ENCODE results near the gene XXYLT1. TPM values are rescaled to one million over a fixed set of nuclear protein-coding genes. Genes with fewer than 3 reads are reported as not detected.

XXYLT1 gene
- total RNA-seq, 1 donor from 2014 or later, result 22.3 TPM

DNA sequence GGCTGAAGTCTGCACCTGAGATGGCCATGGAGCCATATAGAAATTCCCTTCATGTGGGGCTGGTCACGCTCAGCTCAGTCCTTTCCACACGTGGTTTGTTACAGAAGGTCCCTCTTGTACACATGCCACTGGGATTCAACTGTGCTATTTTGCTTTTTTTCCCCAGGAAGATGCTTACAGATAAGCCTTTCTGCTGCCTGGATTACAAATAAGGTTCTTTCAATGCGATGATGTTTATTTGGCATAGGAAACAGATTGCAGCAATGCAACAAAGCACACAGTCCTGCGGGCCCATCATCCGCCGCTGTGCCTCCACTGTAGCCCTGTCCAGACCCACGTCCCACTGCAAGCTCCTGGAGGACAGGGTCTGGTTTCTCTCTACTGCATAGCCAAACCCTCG is 124.8 kb downstream of the XXYLT1 start:
- TF ChIP-seq, protein P1, sequence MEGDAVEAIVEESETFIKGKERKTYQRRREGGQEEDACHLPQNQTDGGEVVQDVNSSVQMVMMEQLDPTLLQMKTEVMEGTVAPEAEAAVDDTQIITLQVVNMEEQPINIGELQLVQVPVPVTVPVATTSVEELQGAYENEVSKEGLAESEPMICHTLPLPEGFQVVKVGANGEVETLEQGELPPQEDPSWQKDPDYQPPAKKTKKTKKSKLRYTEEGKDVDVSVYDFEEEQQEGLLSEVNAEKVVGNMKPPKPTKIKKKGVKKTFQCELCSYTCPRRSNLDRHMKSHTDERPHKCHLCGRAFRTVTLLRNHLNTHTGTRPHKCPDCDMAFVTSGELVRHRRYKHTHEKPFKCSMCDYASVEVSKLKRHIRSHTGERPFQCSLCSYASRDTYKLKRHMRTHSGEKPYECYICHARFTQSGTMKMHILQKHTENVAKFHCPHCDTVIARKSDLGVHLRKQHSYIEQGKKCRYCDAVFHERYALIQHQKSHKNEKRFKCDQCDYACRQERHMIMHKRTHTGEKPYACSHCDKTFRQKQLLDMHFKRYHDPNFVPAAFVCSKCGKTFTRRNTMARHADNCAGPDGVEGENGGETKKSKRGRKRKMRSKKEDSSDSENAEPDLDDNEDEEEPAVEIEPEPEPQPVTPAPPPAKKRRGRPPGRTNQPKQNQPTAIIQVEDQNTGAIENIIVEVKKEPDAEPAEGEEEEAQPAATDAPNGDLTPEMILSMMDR (IDR thresholded peaks at IDR 0.05; ENCODE audit: partially characterized antibody, unreplicated experiment), result no peak
- H3K4me3 Mint-ChIP-seq (ENCODE audit: unreplicated experiment), result no peak overlapping the region
- DNase-seq, result no peak
- H3K9me3 Mint-ChIP-seq (ENCODE audit: unreplicated experiment), result peaks cover 6% of the 10 kb centered on the region
- H3K27ac Mint-ChIP-seq (ENCODE audit: unreplicated experiment), result no peak overlapping the region
- peaks cover 39% of the 10 kb centered on the region for H3K4me1 Mint-ChIP-seq (ENCODE audit: low read depth, unreplicated experiment)
- peaks cover 9% of the 10 kb centered on the region for H3K36me3 Mint-ChIP-seq (ENCODE audit: unreplicated experiment)
- H3K27me3 Mint-ChIP-seq (ENCODE audit: unreplicated experiment), result peaks cover 5% of the 10 kb centered on the region

DNA sequence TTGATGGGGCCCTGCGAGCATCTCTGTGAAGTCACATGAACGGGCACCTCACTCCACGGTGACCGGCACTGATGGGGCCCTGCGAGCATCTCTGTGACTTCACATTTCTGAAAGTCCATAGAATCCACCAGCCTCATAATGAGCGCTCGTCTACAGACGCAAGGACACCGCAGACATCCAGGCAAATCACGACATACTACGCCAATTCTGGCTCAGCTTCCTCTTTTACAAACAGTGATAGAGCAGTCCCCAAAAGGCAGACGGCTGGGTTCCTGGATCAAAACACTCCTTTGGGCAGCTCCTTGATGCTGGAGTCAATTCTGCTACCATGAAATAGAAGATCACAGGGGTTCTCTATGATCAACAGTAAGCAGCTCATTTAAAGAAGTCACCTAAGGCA is 125.4 kb downstream of the XXYLT1 start:
- Mint-ChIP-seq H3K4me3 (ENCODE audit: unreplicated experiment) (no peak overlapping the region), H3K27me3 (ENCODE audit: unreplicated experiment) (peaks cover 3% of the 10 kb centered on the region), H3K9me3 (ENCODE audit: unreplicated experiment) (peaks cover 6% of the 10 kb centered on the region), H3K4me1 (ENCODE audit: low read depth, unreplicated experiment) (peaks cover 34% of the 10 kb centered on the region), H3K36me3 (ENCODE audit: unreplicated experiment) (peaks cover 14% of the 10 kb centered on the region), H3K27ac (ENCODE audit: unreplicated experiment) (no peak overlapping the region)
- TF ChIP-seq, protein P1 (IDR thresholded peaks at IDR 0.05; ENCODE audit: partially characterized antibody, unreplicated experiment), result no peak
- DNase-seq, result no peak

DNA sequence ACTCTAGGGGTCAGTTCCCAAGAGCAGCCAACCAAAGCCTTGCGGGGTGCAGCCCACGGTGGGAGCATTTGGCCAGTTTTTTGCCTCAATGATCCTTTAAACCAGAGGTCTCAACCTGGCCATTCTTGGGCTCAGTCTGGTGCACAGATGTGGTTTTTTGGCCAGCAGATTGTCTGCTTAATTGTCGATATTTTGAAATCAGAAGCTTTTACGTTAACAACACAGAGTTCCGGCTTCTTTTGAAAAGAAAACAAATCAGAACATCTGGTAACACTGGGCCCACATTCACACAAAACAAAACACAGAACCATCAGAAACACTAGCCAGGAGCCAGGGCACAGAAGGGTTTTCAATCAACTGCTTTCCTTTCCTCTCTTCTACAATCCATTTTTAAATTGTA is 127.7 kb downstream of the XXYLT1 start:
- peaks cover 8% of the 10 kb centered on the region for H3K9me3 Mint-ChIP-seq (ENCODE audit: unreplicated experiment)
- H3K27me3 Mint-ChIP-seq (ENCODE audit: unreplicated experiment), result peaks cover 2% of the 10 kb centered on the region
- H3K4me1 Mint-ChIP-seq (ENCODE audit: low read depth, unreplicated experiment), result peaks cover 30% of the 10 kb centered on the region
- no peak for DNase-seq
- H3K27ac Mint-ChIP-seq (ENCODE audit: unreplicated experiment), result no peak overlapping the region
- TF ChIP-seq, protein P1 (IDR thresholded peaks at IDR 0.05; ENCODE audit: partially characterized antibody, unreplicated experiment), result no peak
- peaks cover 18% of the 10 kb centered on the region for H3K36me3 Mint-ChIP-seq (ENCODE audit: unreplicated experiment)
- no peak overlapping the region for H3K4me3 Mint-ChIP-seq (ENCODE audit: unreplicated experiment)

DNA sequence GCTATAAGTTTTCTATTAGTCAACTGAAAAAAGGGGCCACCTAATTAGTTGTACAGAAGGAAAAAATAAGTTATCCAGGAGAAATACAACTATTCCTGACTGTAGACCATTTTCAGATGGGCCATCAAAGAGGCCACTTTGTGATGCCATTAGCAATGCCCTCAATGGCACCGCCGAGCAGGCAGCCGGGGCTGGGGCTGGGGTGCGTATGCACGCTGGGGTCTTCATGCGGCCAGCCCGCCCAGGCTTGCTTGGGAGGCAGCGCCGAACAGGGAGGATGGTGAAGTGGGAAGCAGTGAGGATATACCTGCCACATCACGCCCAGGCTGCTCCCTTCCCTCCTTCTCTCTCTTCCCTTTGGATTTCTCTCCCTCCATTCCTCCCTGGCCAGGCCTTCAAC is 128.4 kb downstream of the XXYLT1 start:
- TF ChIP-seq, protein P1 (IDR thresholded peaks at IDR 0.05; ENCODE audit: partially characterized antibody, unreplicated experiment), result no peak
- Mint-ChIP-seq H3K9me3 (ENCODE audit: unreplicated experiment) (peaks cover 8% of the 10 kb centered on the region), H3K36me3 (ENCODE audit: unreplicated experiment) (peaks cover 18% of the 10 kb centered on the region), H3K27me3 (ENCODE audit: unreplicated experiment) (peaks cover 2% of the 10 kb centered on the region), H3K27ac (ENCODE audit: unreplicated experiment) (no peak overlapping the region), H3K4me3 (ENCODE audit: unreplicated experiment) (no peak overlapping the region), H3K4me1 (ENCODE audit: low read depth, unreplicated experiment) (peaks cover 23% of the 10 kb centered on the region)
- no peak for DNase-seq

DNA sequence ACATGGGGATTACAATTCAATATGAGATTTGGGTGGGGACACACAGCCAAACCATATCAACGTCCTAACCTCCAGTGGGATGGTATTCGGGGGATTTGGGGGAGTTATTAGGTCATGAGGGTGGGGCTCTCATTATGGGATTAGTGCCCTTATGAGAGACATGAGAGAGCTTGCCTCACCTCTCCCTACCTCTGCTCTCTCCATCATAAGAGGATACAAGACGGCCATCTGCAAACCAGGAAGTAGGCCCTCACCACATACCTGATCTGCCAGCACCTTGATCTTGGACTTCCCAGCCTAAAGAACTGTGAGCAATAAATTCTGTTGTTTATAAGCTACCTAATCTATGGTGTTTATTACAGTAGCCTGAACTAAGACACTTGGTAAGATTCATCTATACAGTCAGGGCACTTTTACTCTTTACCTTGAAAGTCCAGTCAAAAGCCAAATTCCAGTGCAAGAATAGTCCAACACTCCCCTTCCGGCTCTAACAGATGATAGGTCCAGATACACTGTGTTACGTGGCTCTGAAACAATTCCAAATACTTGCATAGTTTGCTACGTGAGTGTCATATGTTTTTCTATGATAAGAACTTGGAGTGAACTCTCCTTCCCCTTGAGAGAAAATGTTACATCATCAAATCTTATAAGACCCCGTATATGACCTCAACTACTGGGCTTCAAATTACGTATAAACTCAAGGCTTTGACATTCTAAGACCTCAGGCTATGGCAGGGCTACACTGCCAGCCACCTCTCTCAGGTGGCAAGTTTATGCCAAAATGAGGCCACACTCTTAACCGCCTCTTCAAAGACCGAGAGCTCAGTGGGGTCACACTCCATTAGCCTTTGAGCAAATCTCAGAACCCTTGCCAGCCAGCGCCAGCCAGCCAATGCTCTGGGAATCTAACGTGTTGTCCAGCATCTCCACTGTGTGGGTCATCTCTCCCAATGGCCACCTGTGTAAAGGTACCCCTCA is 129.9 kb downstream of the XXYLT1 start:
- Mint-ChIP-seq H3K4me3 (ENCODE audit: unreplicated experiment) (no peak overlapping the region), H3K4me1 (ENCODE audit: low read depth, unreplicated experiment) (peaks cover 24% of the 10 kb centered on the region), H3K27ac (ENCODE audit: unreplicated experiment) (no peak overlapping the region), H3K9me3 (ENCODE audit: unreplicated experiment) (peaks cover 8% of the 10 kb centered on the region), H3K27me3 (ENCODE audit: unreplicated experiment) (peaks cover 2% of the 10 kb centered on the region), H3K36me3 (ENCODE audit: unreplicated experiment) (peaks cover 18% of the 10 kb centered on the region)
- no peak for DNase-seq
- TF ChIP-seq, protein P1 (IDR thresholded peaks at IDR 0.05; ENCODE audit: partially characterized antibody, unreplicated experiment), result no peak

Data from glutamatergic neuron (in vitro differentiated cells).